OCI-LY7 (cell line): ENCODE data around the gene CLSTN1. TPM values are rescaled to one million over a fixed set of nuclear protein-coding genes. Genes with fewer than 3 reads are reported as not detected.
A peak's percentile ranks its signal among the peaks of the same experiment; 100 is the strongest.

Experiments
- BruUV-seq: library from RNA; stranded (reverse); fragments of 400-500 nt; replicated peaks from 2 replicates; lab custom pipeline; 2021; lab: Mats Ljungman, UMichigan
- CTCF ChIA-PET: fragments of 300-600 bp; sonication (Branson Sonifier 250); formaldehyde crosslinking; loops from one replicate; lab custom pipeline; 2022; ENCODE audit warnings: antibody characterized with exemption; ENCODE audit not compliant: unreplicated experiment; lab: Charles Lee
- POLR2A ChIA-PET: fragments of 300-600 bp; sonication (Branson Sonifier 250); formaldehyde crosslinking; loops from one replicate; lab custom pipeline; 2022; ENCODE audit warnings: antibody characterized with exemption; lab: Charles Lee
- DNase-seq: peaks from one replicate; pipeline ENCODE4 v3.0.0-alpha.2; 2015; ENCODE audit warnings: low spot score
- H2AFZ ChIP-seq: fragments of 200-600 bp; sonication (generic), shearing (Covaris generic); 2 replicates; pipeline ENCODE4 v1.6.1; 2014; ENCODE audit warnings: mild to moderate bottlenecking, antibody characterized with exemption, low read length, moderate library complexity
- H3K27ac ChIP-seq: fragments of 200-600 bp; sonication (generic); 2 replicates; pipeline ENCODE4 v1.5.1; 2014; ENCODE audit warnings: mixed run types, low read depth, mild to moderate bottlenecking, moderate library complexity, low read length, inconsistent platforms; ENCODE audit not compliant: poor library complexity, severe bottlenecking
- H3K36me3 ChIP-seq: fragments of 200-600 bp; sonication (generic); 2 replicates; pipeline ENCODE4 v1.6.1; 2014; ENCODE audit warnings: mild to moderate bottlenecking, antibody characterized with exemption, low read length, moderate library complexity, mixed read lengths; ENCODE audit not compliant: insufficient read depth
- H3K4me1 ChIP-seq: fragments of 200-600 bp; sonication (generic); 2 replicates; pipeline ENCODE4 v1.5.1; 2014; ENCODE audit warnings: mild to moderate bottlenecking, low read length; ENCODE audit not compliant: insufficient read depth, poor library complexity, severe bottlenecking
- H3K4me2 ChIP-seq: fragments of 200-600 bp; sonication (generic); 2 replicates; pipeline ENCODE4 v1.6.1; 2014; ENCODE audit warnings: mild to moderate bottlenecking, low read length
- H3K4me3 ChIP-seq: fragments of 200-600 bp; sonication (generic); 2 replicates; pipeline ENCODE4 v1.5.1; 2014; ENCODE audit warnings: mild to moderate bottlenecking, low read depth, low read length; ENCODE audit not compliant: poor library complexity, severe bottlenecking
- H3K79me2 ChIP-seq: fragments of 200-600 bp; sonication (generic); 2 replicates; pipeline ENCODE4 v1.6.1; 2016; ENCODE audit warnings: low read depth, mild to moderate bottlenecking, low read length, moderate library complexity, mixed read lengths; ENCODE audit not compliant: insufficient read depth
- H3K9me2 ChIP-seq: fragments of 200-600 bp; sonication (generic); 2 replicates; pipeline ENCODE4 v1.6.1; 2016; ENCODE audit warnings: mild to moderate bottlenecking, low read length, mixed read lengths; ENCODE audit not compliant: insufficient read depth
- H3K9me3 ChIP-seq: fragments of 200-600 bp; sonication (generic); 2 replicates; pipeline ENCODE4 v1.6.1; 2014; ENCODE audit warnings: mild to moderate bottlenecking, mixed run types, low read length, mixed read lengths
- H4K20me1 ChIP-seq: fragments of 200-600 bp; sonication (generic); 2 replicates; pipeline ENCODE4 v1.6.1; 2014; ENCODE audit warnings: mild to moderate bottlenecking, antibody characterized with exemption, low read length, moderate library complexity, mixed read lengths; ENCODE audit not compliant: insufficient read depth
- EZH2phosphoT487 ChIP-seq: fragments of 200-600 bp; sonication (generic); IDR thresholded peaks from 2 replicates; pipeline ENCODE4 v1.6.1; 2018; ENCODE audit warnings: low read depth, borderline replicate concordance, mild to moderate bottlenecking, mixed run types, antibody characterized with exemption, low read length, moderate library complexity, mixed read lengths
- intact Hi-C: fragments of 100-400 bp; cut with micrococcal nuclease; formaldehyde crosslinking; loops from one replicate; pipeline ENCODE4 v1.10.0; 2022; ENCODE audit not compliant: unreplicated experiment
- total RNA-seq, 2 experiments: library from RNA; depleted of rRNA in 1 of 2; stranded (reverse); fragments of >200 nt in 1 of 2; shearing (Covaris generic) in 1 of 2; gene quantifications; 2 replicates each; pipeline ENCODE4 v1.2.3, GENCODE V29; 2014 to 2022
- TF ChIP-seq, protein P1 (sequence below): fragments of 200-600 bp; sonication (generic); conservative IDR thresholded peaks from 2 replicates; pipeline ENCODE4 v1.5.1; 2014; ENCODE audit warnings: mild to moderate bottlenecking, antibody characterized with exemption, low read length, moderate library complexity, mixed read lengths

CLSTN1 gene
- total RNA-seq, 2 experiments from 2014 or later: 58.6 to 124 TPM

DNA sequence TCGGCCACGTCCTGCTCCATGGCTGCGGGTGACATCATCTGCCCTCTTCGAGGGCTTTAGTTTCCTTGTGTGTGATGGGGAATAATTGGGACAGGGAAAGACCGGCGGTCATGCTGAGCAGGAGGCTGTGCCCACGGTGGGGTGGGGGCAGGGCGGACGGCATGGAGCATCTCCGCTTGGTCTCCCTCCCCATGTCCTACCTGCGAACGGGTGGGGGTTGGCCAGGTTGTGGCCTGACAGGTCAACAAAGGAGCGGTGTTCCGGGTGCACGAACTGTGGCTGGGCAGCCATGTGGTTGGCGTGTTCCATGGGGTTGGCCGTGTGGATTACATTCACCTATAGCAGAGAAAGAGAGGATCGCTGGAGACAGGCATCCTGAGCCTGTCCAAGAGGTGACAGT lies 92.2 kb downstream of the CLSTN1 start:
- no TSS peak for BruUV-seq
- H3K4me3 ChIP-seq: no peak overlapping the region
- H3K9me3 ChIP-seq: no peaks in the 10 kb centered on the region
- H3K9me2 ChIP-seq: no peaks in the 10 kb centered on the region
- no peaks in the 10 kb centered on the region for H4K20me1 ChIP-seq
- no peak overlapping the region for H2AFZ ChIP-seq
- peaks cover 96% of the 10 kb centered on the region for H3K36me3 ChIP-seq
- ChIA-PET CTCF (no interaction called here), POLR2A (no interaction called here)
- peaks cover 7% of the 10 kb centered on the region for H3K4me1 ChIP-seq
- DNase-seq: no peak
- H3K79me2 ChIP-seq: no peaks in the 10 kb centered on the region
- TF ChIP-seq, protein P1, sequence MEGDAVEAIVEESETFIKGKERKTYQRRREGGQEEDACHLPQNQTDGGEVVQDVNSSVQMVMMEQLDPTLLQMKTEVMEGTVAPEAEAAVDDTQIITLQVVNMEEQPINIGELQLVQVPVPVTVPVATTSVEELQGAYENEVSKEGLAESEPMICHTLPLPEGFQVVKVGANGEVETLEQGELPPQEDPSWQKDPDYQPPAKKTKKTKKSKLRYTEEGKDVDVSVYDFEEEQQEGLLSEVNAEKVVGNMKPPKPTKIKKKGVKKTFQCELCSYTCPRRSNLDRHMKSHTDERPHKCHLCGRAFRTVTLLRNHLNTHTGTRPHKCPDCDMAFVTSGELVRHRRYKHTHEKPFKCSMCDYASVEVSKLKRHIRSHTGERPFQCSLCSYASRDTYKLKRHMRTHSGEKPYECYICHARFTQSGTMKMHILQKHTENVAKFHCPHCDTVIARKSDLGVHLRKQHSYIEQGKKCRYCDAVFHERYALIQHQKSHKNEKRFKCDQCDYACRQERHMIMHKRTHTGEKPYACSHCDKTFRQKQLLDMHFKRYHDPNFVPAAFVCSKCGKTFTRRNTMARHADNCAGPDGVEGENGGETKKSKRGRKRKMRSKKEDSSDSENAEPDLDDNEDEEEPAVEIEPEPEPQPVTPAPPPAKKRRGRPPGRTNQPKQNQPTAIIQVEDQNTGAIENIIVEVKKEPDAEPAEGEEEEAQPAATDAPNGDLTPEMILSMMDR: no peak
- TF ChIP-seq EZH2phosphoT487: no peak
- intact Hi-C loops: no loop called here
- no peak overlapping the region for H3K4me2 ChIP-seq
- H3K27ac ChIP-seq: no peak overlapping the region

DNA sequence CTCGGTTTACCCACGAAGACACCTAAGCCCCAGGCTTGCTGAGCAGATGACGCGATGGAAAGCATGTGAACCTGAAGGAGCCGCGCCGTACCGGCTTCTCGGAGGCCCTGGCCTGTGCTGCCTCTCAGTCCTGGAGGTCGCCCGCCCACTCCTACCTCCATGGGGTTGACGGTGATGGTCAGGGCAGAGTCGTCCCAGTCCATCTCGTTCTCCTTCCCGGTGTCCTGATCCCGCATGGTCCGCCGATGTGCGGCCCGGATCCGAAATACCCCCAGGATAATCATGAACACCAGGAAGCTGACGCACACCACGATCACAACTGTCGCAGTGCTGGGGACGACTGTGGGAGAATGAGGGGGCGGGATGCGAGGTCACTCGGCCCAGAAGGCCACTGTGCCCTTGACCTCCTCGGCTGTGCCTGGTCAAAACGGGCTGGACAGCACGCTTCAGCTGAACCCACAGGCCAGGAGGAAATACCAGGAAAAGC lies 92.7 kb downstream of the CLSTN1 start:
- Histone ChIP-seq H3K4me3 (no peak overlapping the region), H3K9me3 (no peaks in the 10 kb centered on the region), H2AFZ (no peak overlapping the region), H3K27ac (no peak overlapping the region), H4K20me1 (no peaks in the 10 kb centered on the region), H3K4me2 (no peak overlapping the region), H3K9me2 (no peaks in the 10 kb centered on the region), H3K4me1 (peaks cover 7% of the 10 kb centered on the region), H3K79me2 (no peaks in the 10 kb centered on the region), H3K36me3 (peaks cover 94% of the 10 kb centered on the region)
- ChIA-PET POLR2A (no interaction called here), CTCF (no interaction called here)
- TF ChIP-seq, protein P1: no peak
- TF ChIP-seq EZH2phosphoT487: no peak
- no TSS peak for BruUV-seq
- intact Hi-C loops: no loop called here
- DNase-seq: no peak

DNA sequence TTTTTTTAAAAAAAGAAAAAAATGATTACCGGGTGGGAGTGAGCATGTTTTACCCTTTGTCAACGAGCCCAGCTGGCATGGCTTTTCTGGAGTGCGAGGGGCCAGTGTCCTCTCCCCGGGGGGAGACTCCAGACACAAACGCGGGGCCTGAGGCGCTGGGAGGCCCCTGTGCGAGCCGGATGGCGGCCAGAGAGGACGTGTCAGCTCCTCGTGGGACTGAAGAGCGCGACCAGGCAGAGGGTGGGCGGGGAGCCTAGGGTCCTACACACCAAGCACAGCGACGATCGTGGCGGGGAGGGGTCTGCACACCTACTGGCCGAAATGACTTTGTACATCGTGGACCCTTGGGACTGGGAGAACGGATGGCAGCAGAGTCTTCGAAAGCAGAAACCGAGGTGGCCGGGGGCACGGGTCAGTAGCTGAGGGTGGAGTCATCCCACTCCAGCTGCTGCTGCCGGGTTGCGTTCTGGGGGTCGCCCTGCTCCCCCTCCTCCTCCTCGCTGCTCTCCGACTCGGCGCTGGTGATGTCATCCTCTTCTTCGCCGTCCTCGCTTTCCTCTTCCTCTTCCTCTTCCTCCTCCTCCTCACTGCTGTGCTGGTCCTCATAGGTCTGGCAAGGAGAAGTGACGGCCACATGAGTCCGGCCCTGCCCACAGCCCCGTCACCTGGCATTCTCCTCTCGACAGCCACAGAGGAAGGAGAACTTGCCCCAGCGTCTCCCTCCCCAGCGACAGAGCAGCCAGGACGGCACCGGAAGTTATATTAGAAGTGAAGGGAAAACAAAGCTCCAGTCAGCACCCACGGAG lies 93.5 kb downstream of the CLSTN1 start:
- peaks cover 86% of the 10 kb centered on the region for H3K36me3 ChIP-seq
- no peaks in the 10 kb centered on the region for H3K9me2 ChIP-seq
- no peak overlapping the region for H3K4me3 ChIP-seq
- no peaks in the 10 kb centered on the region for H4K20me1 ChIP-seq
- TF ChIP-seq, protein P1: no peak
- no peak for TF ChIP-seq EZH2phosphoT487
- no peaks in the 10 kb centered on the region for H3K9me3 ChIP-seq
- no peak for DNase-seq
- no peak overlapping the region for H3K27ac ChIP-seq
- ChIA-PET CTCF (no interaction called here), POLR2A (no interaction called here)
- H3K79me2 ChIP-seq: no peaks in the 10 kb centered on the region
- H2AFZ ChIP-seq: no peak overlapping the region
- no peak overlapping the region for H3K4me2 ChIP-seq
- TSS peak; percentile 65 for BruUV-seq
- intact Hi-C loops: no loop called here
- peaks cover 7% of the 10 kb centered on the region for H3K4me1 ChIP-seq
